T-helper 2 cell treated with Interferon-gamma antibody and Interleukin-4, amounts not matched to agents 5 μg/mL and 100 μg/mL, for 36 hours (primary cell): ENCODE measurements around the gene EDIL3.
"Not testable (repeated sequence)": the region's sequence is repeated elsewhere in the genome, so short reads cannot be mapped to it uniquely, and the experiment has no call there.

Experiments
- DNase-seq: peaks from one replicate; pipeline ENCODE4 v3.0.0; 2021; ENCODE audit warnings: low spot score
- H3K27ac Mint-ChIP-seq: one replicate; pipeline ENCODE4 v1.8.0; 2021; ENCODE audit warnings: mild to moderate bottlenecking, mixed read lengths
- H3K27me3 Mint-ChIP-seq: one replicate; pipeline ENCODE4 v1.8.0; 2021; ENCODE audit warnings: low read depth, mixed read lengths
- H3K36me3 Mint-ChIP-seq: one replicate; pipeline ENCODE4 v1.8.0; 2021; ENCODE audit warnings: low read depth, mixed read lengths
- H3K4me1 Mint-ChIP-seq: one replicate; pipeline ENCODE4 v1.8.0; 2021; ENCODE audit warnings: low read depth, mixed read lengths
- H3K4me3 Mint-ChIP-seq: one replicate; pipeline ENCODE4 v1.8.0; 2022; ENCODE audit warnings: mild to moderate bottlenecking, moderate library complexity, mixed read lengths
- H3K9me3 Mint-ChIP-seq: one replicate; pipeline ENCODE4 v1.8.0; 2021; ENCODE audit warnings: mixed read lengths

Gene EDIL3

GRCh38 chr5:84362061-84362720, 22.5 kb downstream of the EDIL3 start:
- Mint-ChIP-seq H3K36me3 (no peaks in the 10 kb centered on the region), H3K27me3 (no peaks in the 10 kb centered on the region), H3K4me1 (no peaks in the 10 kb centered on the region), H3K9me3 (no peaks in the 10 kb centered on the region), H3K27ac (no peak overlapping the region), H3K4me3 (no peak overlapping the region)
- no peak for DNase-seq

DNA sequence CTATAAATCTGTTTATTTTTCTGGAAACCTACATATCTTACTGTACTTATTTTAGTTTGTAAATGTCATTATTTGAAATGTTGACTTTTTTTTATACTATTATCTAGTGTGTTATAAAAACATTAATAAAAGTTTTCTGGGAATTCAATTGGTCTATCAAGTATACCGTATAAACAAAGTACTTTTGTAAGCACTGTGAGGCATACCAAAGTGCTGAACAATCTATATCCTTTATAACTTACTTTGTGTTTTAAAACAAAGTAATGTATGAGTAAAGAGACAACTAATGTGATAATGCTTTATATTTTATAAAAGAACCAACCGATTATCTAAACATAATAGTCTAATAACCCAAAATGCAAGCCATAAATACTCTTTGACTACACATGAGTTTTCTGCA, 23.1 kb downstream of the EDIL3 start:
- Mint-ChIP-seq H3K9me3 (no peaks in the 10 kb centered on the region), H3K4me1 (no peaks in the 10 kb centered on the region), H3K36me3 (no peaks in the 10 kb centered on the region), H3K27ac (no peak overlapping the region), H3K4me3 (no peak overlapping the region), H3K27me3 (no peaks in the 10 kb centered on the region)
- DNase-seq = no peak

DNA sequence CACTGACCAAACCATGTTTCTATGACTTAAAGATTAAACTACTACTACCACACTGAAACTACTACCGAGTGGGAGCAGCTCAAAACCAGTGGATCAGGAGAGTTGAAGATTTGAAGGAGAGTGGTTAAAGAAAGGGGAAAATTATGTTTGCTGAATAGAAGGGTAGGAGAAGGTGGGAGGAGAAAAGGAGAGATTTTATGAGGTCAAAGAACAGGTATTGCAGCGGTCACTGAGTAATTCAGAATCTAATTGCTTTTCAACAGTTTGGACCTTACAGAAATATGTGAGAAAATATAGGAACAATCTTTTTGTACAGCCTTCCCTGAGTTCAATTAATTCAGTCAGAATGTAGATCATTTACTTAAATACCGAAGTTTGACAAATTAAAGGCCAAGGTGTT, 24.6 kb downstream of the EDIL3 start:
- H3K9me3 Mint-ChIP-seq = no peaks in the 10 kb centered on the region
- no peak for DNase-seq
- H3K27me3 Mint-ChIP-seq = no peaks in the 10 kb centered on the region
- no peaks in the 10 kb centered on the region for H3K36me3 Mint-ChIP-seq
- H3K27ac Mint-ChIP-seq = no peak overlapping the region
- no peak overlapping the region for H3K4me3 Mint-ChIP-seq
- H3K4me1 Mint-ChIP-seq = no peaks in the 10 kb centered on the region

DNA sequence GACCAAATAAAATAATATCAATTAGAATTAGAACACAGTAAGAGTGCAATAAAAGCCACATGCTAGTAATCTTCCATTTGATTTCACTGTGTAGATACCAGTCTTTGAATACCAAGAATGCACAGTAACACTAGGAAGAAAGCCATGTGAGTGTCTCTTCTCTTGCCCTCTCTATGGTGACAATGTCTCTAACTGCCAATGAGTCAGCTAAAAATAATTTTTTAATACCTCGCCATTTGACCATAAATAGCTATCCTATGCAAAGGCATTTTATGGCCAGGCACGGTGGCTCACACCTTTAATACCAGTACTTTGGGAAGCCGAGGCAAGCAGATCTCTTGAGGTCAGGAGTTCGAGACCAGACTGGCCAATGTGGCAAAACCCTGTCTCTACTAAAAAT, 30.6 kb downstream of the EDIL3 start:
- Mint-ChIP-seq H3K4me3 (no peak overlapping the region), H3K36me3 (no peaks in the 10 kb centered on the region), H3K9me3 (no peaks in the 10 kb centered on the region), H3K27ac (no peak overlapping the region), H3K27me3 (no peaks in the 10 kb centered on the region), H3K4me1 (no peaks in the 10 kb centered on the region)
- no peak for DNase-seq

DNA sequence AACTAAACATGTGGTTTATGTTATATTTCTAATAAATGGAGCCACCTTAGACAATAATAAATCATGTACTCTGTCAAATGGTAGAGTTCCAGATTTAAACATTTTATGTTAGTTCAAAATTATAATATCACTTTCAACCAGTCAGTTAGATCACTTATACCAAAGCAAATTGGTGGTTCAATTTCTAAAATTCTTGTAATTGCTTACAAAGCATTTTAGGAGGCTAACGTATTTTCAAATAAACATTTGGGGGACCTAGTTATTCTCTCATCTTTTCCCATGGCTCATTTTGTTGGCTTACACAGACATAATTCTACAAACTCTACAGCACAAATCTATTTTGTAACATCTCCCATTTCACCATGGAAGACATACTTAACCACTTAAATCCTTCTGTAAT, 39.9 kb downstream of the EDIL3 start:
- no peaks in the 10 kb centered on the region for H3K4me1 Mint-ChIP-seq

DNA sequence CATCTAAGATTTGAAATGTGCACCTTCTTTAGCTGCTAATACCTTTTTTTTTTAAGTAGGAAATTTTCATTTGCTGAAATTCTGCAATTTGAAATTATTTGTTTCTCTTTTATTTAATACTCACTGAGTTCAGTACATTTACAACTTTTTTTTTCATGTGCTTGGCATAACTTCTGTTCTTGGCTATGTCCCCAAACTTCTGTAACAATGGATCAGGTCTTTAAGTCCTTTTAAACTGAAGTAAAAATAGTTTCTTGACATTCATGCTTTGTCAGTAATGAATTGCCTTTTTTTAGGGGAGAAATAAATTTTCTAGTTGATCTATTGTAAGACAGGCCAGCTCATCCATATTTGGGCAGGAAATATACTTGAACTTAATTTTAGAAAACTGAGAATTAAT, 41.5 kb downstream of the EDIL3 start:
- Mint-ChIP-seq H3K36me3 (no peaks in the 10 kb centered on the region), H3K27ac (no peak overlapping the region), H3K9me3 (no peaks in the 10 kb centered on the region), H3K27me3 (no peaks in the 10 kb centered on the region), H3K4me3 (no peak overlapping the region), H3K4me1 (no peaks in the 10 kb centered on the region)
- DNase-seq = no peak

More for the DNA sequence above, 39.9 kb downstream of the EDIL3 start:
- no peak for DNase-seq
- Mint-ChIP-seq H3K27me3 (no peaks in the 10 kb centered on the region), H3K36me3 (no peaks in the 10 kb centered on the region), H3K27ac (no peak overlapping the region), H3K9me3 (no peaks in the 10 kb centered on the region), H3K4me3 (no peak overlapping the region)

DNA sequence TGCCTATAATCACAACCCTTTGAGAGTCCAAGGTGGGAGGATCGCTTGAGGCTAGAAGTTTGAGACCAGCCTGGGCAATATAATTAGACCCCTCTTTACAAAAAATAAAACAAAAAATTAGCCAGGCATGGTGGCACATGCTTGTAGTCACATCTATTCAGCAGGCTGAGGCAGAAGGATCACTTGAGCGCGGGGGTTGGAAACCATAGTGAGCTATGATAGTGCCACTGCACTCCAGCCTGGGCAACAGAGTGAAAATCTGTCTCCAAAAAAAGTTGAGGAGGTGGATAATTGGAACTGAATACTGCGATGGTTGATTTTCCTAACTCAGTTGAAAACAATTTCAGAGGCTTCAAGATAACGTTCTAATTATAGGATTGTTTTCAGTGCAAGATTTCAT, 52.6 kb downstream of the EDIL3 start:
- DNase-seq = no peak
- Mint-ChIP-seq H3K27me3 (no peaks in the 10 kb centered on the region), H3K36me3 (no peaks in the 10 kb centered on the region), H3K27ac (no peak overlapping the region), H3K9me3 (no peaks in the 10 kb centered on the region), H3K4me3 (no peak overlapping the region), H3K4me1 (no peaks in the 10 kb centered on the region)

DNA sequence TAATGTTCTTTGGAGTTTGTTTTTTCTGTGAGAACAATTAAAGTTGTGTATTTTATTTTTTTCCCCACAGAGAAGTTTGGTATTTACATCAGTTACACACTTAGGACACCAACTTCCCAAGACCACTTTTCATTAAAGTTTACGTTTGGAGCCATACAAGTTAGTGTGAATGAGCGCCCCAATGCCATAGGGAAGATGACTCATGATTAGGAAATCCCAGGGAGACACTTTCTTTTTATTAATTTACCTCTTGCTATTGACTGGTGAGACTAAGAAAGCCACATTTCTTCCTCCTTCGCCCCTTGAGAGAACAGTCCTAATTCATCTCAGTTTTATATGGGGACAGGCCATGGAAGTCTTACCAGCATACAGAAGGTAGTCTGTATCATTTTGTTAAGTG, 57.1 kb downstream of the EDIL3 start:
- DNase-seq = no peak
- Mint-ChIP-seq H3K36me3 (no peaks in the 10 kb centered on the region), H3K4me1 (no peaks in the 10 kb centered on the region), H3K27me3 (no peaks in the 10 kb centered on the region), H3K27ac (no peak overlapping the region), H3K4me3 (no peak overlapping the region), H3K9me3 (peaks cover under 1% of the 10 kb centered on the region)

- Mint-ChIP-seq H3K4me1 (no peaks in the 10 kb centered on the region), H3K36me3 (no peaks in the 10 kb centered on the region), H3K27ac (no peak overlapping the region), H3K4me3 (no peak overlapping the region), H3K9me3 (peaks cover 12% of the 10 kb centered on the region), H3K27me3 (no peaks in the 10 kb centered on the region)
- DNase-seq = no peak
Measured at GRCh38 chr5:84322646-84323045, 62.0 kb downstream of the EDIL3 start.

DNA sequence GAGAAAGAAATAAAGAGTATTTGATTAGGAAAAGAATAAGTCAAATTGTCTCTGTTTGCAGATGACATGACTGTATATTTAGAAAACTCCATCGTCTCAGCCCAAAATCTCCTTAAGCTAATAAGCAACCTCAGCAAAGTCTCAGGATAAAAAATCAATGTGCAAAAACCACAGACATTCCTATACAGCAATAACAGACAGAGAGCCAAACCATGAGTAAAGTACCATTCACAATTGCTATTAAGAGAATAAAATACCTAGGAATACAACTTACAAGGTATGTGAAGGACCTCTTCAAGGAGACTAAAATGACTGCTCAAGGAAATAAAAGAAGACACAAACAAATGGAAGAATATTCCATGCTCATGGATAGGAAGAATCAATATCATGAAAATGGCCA, 66.9 kb downstream of the EDIL3 start:
- not testable (repeated sequence) for H3K27ac Mint-ChIP-seq, H3K27me3 Mint-ChIP-seq, H3K4me3 Mint-ChIP-seq, H3K36me3 Mint-ChIP-seq, H3K4me1 Mint-ChIP-seq, DNase-seq
- H3K9me3 Mint-ChIP-seq = peaks cover 20% of the 10 kb centered on the region

- H3K4me3 Mint-ChIP-seq, H3K27ac Mint-ChIP-seq, DNase-seq, H3K9me3 Mint-ChIP-seq, H3K27me3 Mint-ChIP-seq, H3K4me1 Mint-ChIP-seq, H3K36me3 Mint-ChIP-seq: not testable (repeated sequence)
Measured at GRCh38 chr5:84312280-84312679, 72.4 kb downstream of the EDIL3 start.

DNA sequence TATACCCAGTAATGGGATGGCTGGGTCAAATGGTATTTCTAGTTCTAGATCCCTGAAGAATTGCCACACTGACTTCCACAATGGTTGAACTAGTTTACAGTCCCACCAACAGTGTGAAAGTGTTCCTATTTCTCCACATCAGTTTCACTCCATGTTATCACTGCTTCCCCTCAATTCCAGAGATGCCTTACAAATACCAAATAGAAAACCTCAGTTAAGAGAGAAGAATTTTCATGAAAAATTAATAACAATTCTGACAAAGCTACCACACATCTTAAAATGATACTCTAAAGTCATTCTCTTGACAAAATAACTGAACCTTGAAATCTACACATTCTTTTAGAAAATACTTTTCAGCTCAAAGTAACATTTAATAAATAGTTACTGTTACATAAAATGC, 74.8 kb downstream of the EDIL3 start:
- not testable (repeated sequence) for H3K27me3 Mint-ChIP-seq, H3K4me1 Mint-ChIP-seq, H3K36me3 Mint-ChIP-seq, DNase-seq, H3K9me3 Mint-ChIP-seq, H3K27ac Mint-ChIP-seq, H3K4me3 Mint-ChIP-seq

DNA sequence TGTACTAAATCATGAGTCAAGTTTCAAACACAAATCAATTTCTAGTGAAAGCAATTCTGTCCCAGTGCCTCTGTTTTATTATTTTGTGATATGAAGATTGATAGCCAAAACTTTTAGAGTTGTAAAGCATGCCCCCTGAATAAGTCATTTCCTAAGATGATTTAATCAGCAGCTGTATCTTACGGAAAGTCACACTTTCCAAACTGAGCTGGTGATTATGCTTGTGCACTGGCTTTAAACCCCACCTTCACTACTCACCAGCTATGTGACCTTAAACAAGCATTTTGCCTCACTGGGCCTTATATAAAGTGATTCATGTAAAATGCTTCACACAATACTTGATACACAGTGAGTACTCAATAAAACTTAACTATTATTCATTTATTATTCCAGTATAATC, 78.1 kb downstream of the EDIL3 start:
- Mint-ChIP-seq H3K36me3 (no peaks in the 10 kb centered on the region), H3K27me3 (no peaks in the 10 kb centered on the region), H3K9me3 (no peaks in the 10 kb centered on the region), H3K4me1 (no peaks in the 10 kb centered on the region), H3K27ac (no peak overlapping the region), H3K4me3 (no peak overlapping the region)
- DNase-seq = no peak

DNA sequence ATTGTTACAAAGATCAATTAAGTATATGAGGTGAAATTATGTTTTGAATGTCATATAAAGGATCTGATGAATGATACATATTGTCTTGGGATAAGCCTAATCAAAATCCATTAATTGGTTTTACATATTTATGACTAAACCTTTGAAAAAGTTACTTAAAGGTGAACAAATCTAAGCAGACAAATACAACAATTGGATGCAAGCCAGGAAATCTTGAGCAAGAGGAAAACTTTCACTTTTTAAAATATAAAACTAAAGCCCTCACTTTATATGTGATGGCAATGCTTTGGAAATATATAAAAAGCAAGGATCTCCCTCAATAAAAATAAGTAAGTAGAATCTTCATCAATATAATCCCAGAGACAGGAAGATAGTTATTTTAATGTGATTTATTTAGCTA, 80.1 kb downstream of the EDIL3 start:
- Mint-ChIP-seq H3K27ac (no peak overlapping the region), H3K27me3 (no peaks in the 10 kb centered on the region), H3K9me3 (no peaks in the 10 kb centered on the region), H3K36me3 (no peaks in the 10 kb centered on the region), H3K4me1 (no peaks in the 10 kb centered on the region), H3K4me3 (no peak overlapping the region)
- no peak for DNase-seq

DNA sequence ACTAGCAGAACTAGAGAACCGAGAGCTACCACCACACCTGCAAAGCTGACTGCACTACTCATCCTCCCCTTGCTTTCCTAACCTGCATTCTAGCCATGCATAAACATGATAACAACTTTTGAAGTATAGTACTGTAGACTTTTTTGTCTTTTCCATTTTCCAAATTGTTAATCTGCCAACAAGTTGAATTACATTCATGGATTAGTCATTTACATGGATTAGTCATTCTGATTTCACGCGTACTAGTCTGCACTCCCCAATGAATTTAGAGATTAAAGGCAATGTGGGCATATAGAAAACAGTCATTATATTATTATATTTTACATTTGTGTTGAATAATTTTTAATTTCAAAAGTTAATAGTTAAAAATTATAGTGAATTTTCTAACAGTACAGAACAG, 81.4 kb downstream of the EDIL3 start:
- H3K9me3 Mint-ChIP-seq = no peaks in the 10 kb centered on the region
- no peak overlapping the region for H3K27ac Mint-ChIP-seq
- DNase-seq = no peak
- H3K27me3 Mint-ChIP-seq = no peaks in the 10 kb centered on the region
- no peaks in the 10 kb centered on the region for H3K4me1 Mint-ChIP-seq
- no peaks in the 10 kb centered on the region for H3K36me3 Mint-ChIP-seq
- no peak overlapping the region for H3K4me3 Mint-ChIP-seq
